ENCODE results near the gene DDX51.

The DDX51 gene, protein sequence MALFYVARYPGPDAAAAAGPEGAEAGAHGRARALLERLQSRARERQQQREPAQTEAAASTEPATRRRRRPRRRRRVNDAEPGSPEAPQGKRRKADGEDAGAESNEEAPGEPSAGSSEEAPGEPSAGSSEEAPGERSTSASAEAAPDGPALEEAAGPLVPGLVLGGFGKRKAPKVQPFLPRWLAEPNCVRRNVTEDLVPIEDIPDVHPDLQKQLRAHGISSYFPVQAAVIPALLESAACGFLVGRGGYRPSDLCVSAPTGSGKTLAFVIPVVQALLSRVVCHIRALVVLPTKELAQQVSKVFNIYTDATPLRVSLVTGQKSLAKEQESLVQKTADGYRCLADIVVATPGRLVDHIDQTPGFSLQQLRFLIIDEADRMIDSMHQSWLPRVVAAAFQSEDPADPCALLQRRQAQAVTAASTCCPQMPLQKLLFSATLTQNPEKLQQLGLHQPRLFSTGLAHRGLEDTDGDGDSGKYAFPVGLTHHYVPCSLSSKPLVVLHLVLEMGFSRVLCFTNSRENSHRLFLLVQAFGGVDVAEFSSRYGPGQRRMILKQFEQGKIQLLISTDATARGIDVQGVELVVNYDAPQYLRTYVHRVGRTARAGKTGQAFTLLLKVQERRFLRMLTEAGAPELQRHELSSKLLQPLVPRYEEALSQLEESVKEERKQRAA

GRCh38 chr12:132144115-132144809 is at the start of gene DDX51, which contains the start of gene NOC4L:
TSS of gene DDX51 (minus strand) at chr12:132144319. CDS start at chr12:132144296, 23 bp downstream.
TSS of gene NOC4L (plus strand) at chr12:132144457. CDS start at chr12:132144489, 32 bp downstream.
- DNase-seq = peak; percentile 89

- no peak for DNase-seq
Observed at GRCh38 chr12:132191715-132192553, 47.8 kb upstream of the DDX51 start.

DNA sequence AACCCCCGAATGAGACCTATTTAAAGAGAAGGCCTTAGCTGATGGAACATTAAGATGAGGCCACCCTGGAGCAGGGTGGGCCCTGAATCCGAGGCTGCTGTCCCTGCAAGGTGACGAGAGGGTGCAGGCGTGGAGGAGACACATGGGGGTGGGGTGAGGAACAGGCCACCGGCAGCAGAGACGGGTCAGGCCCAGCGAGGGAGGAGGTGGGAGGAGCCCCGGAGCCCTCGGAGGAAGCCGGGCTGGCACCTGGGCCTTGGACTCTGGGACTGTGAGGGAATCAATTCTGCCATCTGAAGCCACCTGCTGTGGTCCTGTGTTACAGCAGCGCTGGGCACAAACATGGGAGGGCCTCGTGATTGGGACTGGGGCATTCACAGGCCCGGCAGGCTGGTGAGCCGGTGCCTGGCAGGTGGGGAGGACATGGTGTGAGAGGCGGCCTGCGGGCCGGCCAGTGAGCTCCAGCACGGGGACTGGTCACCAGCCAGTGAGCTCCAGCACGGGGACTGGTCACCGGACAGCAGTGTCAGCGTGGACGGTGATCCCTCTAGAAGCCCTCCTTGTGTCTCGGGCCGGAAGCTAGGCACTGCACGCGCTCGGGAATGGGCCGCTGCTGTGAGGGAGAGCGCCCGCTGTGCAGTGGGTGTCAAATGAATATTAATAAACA is 46.8 kb upstream of the DDX51 start:
- DNase-seq = no peak

- DNase-seq = no peak
Observed at GRCh38 chr12:132190012-132190755, 46.1 kb upstream of the DDX51 start.

- DNase-seq = peak; percentile 85
Observed at GRCh38 chr12:132189378-132190011, 45.4 kb upstream of the DDX51 start.

GRCh38 chr12:132188916-132189325 is 44.8 kb upstream of the DDX51 start:
- DNase-seq = no peak

DNA sequence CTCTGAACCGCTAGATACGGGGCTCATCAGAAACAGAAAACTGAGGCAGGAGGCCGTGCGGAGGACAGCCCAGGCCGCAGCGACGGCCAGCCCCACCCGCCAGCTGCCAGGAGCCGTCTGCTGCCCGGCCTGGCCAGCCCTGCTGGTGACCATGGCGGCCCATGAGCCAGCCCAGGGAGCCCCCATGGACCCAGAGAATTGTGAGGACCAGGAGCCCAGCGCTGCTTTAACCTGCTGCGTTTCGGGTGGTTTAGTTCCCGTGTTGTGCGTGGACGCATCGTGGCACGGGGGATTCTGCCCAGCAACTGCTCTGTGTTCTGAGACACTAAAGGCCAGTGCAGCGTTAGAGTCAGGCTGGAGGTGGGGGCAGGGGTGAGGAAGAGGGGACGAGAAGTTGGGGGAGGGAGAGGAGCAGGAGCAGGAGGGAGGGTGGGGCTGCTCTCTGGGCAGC is 44.4 kb upstream of the DDX51 start:
- no peak for DNase-seq

DNA sequence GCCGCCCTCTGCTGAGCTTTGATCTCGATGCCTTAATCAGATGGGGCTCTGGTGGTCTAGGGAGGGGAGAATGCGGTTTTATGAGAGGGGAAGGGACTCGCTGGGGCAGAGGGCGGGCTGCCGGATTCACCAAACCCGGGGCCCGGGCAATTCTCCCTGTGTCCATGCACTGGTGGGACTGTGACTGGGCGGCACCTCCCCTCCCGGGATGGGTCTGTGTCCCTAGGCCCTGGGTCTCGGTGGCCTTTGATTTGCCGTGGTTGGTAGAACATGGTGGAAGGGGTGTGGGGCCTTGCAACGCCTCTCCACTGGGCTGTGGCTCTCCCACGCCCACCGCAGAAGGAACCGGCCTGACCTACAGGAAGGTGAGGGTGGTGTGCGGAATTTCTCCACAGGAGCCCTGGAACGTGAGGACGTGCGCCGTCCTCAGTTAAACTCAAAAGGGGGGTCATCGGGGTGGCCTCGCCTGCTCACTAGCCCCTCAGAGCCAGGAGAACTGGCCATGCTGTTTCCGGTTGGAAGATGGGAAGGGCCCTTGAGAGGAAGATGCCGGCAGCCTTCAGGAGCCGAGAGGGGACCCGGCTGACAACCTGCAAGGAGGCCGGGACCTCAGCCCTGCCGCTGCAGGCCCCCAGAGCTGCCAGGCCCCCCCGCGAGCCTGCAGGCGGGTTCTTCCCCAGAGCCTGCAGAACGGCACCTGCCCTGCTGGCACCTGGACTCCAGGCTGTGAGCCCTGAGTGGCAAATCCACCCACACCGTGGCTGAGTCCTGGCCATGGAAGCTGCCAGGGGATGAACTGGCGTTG is 43.7 kb upstream of the DDX51 start:
- no peak for DNase-seq

- no peak for DNase-seq
Observed at GRCh38 chr12:132186857-132187620, 42.9 kb upstream of the DDX51 start.

- no peak for DNase-seq
Observed at GRCh38 chr12:132186208-132186856, 42.2 kb upstream of the DDX51 start.

DNA sequence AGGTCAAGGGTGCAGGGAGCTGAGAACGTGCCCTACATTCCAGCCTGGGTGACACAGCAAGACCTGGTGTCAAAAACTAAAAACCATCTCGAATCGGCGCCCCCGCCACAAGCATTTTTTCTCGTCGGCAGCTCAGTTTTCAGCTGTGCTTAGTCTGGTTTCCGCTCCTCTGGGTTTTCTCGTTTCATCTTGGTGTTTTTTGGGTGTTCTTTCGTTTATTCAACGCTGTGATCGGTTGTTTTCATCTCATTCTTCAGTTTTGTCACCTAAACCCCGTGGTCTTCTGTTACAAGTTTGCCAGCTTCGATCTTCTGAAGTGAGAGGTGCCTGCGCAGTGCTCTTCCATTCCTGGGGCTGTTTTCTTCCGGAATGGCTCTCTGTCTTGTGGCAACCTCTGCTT is 41.6 kb upstream of the DDX51 start:
- DNase-seq = no peak

GRCh38 chr12:132182711-132183365 is 38.7 kb upstream of the DDX51 start:
- no peak for DNase-seq

GRCh38 chr12:132182206-132182710 is 38.1 kb upstream of the DDX51 start:
- no peak for DNase-seq

DNA sequence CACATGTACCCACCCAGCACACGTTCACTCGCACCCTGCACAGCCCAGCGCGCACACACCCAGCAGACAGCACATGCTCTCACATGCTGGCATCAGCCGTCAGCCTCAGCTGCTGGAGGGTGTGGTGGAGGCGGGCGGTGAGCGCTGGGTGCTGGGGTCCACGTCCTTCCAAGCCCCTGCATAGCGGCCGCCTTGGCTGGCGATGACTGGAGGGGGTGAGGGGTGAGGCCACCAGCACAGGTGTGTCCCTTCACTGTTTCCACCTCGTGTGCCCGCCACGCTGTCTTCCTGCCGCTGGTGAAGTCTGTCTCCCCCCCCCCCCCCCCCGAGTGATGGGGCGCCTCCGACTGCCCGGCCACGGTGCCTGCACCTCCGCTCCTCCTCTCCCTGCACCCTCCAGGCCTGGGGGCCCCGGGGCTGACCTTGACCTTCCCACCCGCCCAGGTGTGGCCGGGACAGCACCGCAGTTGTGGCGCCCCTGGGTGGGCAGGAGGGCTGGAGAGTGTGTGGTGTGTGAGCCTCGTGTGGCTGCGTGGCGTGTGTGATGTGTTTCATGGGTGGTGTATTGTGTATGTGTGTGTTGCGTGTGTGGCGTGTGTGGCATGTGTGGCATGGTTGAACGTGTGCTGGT is 37.6 kb upstream of the DDX51 start:
- DNase-seq = no peak

DNA sequence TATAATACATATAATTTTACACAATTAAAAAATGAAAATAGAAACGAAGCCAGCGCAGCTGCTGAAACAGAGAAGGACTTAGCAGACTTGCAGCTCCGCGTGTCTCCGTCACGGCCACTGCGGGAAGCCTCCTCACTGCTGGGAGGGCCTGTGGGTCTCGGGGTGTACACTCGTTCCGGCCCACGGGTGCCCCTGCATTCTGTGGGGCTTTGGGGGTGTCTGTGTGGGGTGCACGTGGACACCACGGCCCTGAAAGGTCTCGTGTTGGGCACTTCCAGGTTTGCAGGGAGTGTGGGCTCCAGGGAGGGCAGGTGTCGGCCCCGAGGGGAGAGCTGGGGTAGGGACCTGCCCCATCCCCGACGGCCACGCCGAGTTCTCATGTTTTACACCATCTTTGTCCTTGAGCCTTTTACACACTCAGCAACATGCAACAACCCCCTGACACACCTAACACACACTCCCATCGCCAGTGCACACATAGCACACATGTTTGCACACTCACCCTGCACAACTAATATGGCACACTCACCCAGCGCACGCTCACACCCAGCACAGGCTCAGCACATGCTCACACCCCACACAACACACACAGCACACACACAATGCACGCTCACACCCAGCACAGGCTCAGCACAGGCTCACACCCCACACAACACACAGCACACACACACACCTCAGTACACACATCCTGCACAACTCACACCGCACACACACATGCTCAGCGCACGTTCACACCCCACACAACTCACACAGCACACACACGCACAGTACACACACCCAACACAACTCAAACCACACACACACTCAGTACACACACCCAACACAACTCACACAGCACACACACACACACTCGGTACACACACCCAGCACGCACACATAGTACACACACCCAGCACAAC is 36.8 kb upstream of the DDX51 start:
- DNase-seq = no peak

Measured in HCEC 1CT (cell line).